D721Med (cell line): ENCODE results near the gene LMBRD1.
"Not testable (repeated sequence)": the region's sequence is repeated elsewhere in the genome, so short reads cannot be mapped to it uniquely, and the experiment has no call there.

ENCODE experiments used
- DNase-seq: peaks from one replicate; pipeline ENCODE4 v3.0.0; 2011; ENCODE audit warnings: low spot score; ENCODE audit not compliant: insufficient read length
- FAIRE-seq: peaks from 2 replicates; lab custom pipeline; 2011; peaks lifted over from hg19 to GRCh38; lab: Jason Lieb, UNC
- TF ChIP-seq, protein P1 (sequence below): IDR thresholded peaks from 2 replicates; pipeline ENCODE4 v1.5.1; 2012; ENCODE audit warnings: mild to moderate bottlenecking, control low read depth; ENCODE audit not compliant: insufficient read depth; ENCODE audit errors: missing control alignments

LMBRD1 gene

DNA sequence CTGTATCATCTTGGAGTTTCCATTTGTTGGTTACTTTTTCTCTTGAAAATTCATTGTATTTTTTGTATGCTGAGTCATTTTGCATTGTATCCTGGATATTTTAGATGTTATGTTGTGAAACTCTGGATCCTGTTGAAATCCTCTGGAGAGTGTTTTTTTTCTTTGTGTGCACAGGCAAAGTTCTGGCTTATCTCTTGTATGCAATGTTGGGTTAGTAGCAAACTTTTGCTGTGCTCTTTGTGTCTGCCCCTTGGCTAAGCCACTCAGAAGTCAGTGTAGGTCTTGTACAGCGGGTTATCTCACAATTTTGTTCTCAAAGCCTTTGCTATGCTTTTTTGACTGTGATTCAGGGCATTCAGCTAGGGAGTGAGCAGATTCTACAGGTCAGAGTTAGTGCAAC lies 29.1 kb upstream of the LMBRD1 start:
- DNase-seq (no peak), FAIRE-seq (no peak)
- TF ChIP-seq, protein P1, sequence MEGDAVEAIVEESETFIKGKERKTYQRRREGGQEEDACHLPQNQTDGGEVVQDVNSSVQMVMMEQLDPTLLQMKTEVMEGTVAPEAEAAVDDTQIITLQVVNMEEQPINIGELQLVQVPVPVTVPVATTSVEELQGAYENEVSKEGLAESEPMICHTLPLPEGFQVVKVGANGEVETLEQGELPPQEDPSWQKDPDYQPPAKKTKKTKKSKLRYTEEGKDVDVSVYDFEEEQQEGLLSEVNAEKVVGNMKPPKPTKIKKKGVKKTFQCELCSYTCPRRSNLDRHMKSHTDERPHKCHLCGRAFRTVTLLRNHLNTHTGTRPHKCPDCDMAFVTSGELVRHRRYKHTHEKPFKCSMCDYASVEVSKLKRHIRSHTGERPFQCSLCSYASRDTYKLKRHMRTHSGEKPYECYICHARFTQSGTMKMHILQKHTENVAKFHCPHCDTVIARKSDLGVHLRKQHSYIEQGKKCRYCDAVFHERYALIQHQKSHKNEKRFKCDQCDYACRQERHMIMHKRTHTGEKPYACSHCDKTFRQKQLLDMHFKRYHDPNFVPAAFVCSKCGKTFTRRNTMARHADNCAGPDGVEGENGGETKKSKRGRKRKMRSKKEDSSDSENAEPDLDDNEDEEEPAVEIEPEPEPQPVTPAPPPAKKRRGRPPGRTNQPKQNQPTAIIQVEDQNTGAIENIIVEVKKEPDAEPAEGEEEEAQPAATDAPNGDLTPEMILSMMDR, result no peak

DNA sequence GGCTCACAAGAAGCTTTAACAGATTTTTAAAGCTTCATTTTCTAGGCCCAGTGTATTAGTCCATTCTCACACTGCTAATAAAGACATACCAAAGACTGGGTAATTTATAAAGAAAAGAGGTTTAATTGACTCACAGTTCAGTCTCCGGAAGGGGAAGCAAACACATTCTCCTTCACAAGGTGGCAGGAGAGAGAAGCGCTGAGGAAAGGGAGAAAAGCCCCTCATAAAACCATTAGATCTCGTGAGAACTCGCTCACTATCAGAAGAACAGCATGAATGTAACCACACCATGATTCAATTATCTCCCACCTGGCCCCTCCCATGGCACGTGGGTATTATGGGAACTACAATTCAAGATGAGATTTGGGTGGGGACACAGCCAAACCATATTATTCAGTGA lies 27.5 kb upstream of the LMBRD1 start:
- FAIRE-seq, DNase-seq: not testable (repeated sequence)

DNA sequence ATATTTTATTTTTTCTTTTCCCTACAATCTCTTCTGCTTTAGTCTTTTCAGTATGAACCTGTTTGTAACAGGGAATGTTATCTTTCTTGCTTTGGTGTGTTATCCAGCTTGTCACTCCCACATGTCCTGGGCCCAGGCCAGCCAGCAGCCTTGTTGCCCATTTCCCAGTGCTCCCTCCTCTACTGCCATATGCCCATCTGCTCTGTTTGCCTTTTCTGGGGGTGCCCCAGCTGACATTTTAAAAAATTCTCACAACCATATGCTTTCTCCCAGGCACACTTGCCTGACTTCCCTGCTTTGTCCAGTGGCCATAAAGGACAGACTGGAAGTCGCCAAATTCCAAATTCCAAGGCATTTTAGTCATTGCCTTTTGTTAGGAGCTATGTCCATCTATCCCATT lies 23.6 kb upstream of the LMBRD1 start:
- FAIRE-seq, result no peak
- TF ChIP-seq, protein P1, result no peak
- DNase-seq, result no peak

DNA sequence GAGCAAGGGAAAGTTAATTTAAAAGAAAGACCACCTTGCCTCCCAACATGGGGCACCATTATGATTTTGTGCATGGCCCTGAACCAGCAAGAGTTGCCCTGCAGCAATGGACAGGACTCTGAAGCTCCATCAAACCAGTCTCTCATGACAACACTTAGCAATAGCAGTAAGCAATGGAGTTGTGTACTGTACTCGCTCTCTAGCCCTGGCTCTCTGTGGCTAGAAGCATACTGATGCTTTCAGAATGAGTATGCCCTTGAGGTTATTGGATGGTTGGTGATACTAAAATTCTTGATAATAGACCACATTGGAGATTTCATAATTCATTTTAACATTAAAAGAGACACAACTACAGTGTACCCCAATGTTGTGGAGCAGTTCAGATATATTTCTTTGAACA lies 23.2 kb upstream of the LMBRD1 start:
- TF ChIP-seq, protein P1, result no peak
- DNase-seq (no peak), FAIRE-seq (no peak)

DNA sequence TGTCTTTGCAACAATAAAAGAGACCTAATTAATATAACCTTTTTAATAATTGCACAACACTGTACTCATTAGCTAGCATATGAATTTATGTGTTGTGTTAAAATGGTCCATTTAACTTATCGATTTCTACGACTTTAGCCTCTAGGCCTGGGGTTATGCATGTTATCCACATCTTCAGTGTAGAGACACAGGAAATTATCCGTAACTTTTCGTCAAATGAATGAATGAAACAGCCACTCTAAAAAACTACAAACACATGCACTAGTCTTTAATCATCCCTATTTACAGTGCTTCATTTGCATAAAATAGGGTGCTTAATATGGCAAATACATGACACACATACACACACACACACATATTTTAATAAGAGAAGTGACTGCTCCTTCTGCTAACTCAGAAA lies 22.3 kb upstream of the LMBRD1 start:
- DNase-seq (no peak), FAIRE-seq (no peak)
- TF ChIP-seq, protein P1, result no peak

DNA sequence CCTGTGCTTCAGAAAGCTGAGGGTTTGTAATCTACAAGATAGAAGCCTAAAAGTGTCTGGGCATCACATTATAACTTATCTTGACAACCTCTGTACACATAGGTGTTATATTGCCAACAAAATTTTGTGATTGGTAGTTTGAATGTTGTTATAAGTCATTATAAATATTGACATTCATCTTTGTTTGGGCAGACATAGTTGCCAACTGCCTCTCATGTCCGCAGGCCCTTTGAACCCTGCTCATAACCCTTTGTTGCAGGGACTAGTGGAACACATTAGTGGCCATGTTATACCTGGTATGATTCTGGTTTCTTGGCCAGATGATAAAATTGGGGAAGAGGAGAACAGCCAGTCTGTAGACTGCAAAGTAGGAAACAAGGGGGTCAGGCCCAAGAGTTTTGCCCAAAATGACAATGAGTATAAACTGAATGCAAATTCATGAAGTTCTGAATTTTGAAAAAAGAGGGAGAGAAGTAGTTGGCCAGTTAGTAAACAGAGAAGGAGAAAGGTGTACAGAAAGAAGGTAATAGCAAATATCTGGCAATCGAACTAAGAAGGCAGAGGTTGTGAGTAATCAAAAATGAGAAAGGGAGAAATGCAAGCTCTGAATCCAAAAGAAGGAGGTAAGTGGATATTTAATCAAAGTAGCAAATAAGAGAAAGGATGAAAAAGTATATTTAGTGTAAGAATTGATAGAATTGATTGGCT lies 21.6 kb upstream of the LMBRD1 start:
- no peak for DNase-seq
- TF ChIP-seq, protein P1, result no peak
- no peak for FAIRE-seq

DNA sequence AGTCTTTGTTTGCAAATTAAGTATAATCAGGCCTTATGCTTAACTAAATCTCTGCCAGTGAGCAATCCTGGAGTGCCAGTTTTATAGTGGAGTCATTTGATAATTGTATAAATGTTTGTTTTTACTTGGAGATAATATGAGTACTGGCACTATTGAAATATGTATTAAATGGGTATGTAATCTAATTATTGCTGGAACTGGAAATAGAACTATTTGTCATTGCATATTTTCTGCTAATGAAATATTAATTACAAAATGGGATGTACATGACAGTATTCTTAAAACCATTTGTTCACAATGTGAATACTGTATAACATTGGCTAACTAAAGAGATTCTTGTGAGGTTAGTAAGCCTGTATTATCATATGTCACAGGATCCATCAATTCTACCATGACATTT lies 20.5 kb upstream of the LMBRD1 start:
- TF ChIP-seq, protein P1, result no peak
- DNase-seq (no peak), FAIRE-seq (no peak)
